GM21447 (cell line): ENCODE results near the gene ICAM1.
A peak's percentile ranks its signal among the peaks of the same experiment; 100 is the strongest.
"Not testable (repeated sequence)": the region's sequence is repeated elsewhere in the genome, so short reads cannot be mapped to it uniquely, and the experiment has no call there.

ENCODE experiments used
- ATAC-seq: cut with Tn5 transposase; IDR thresholded peaks from one replicate; pipeline ENCODE4 v1.9.1; 2021; ENCODE audit not compliant: unreplicated experiment

Gene ICAM1

GRCh38 chr19:10270616-10271394 is at the start of gene ICAM1:
Gene ICAM1 (plus strand): TSS chr19:10271120. CDS start chr19:10271160, 40 bp downstream.
- ATAC-seq, result peak; percentile 56

- ATAC-seq, result no peak
Measured at GRCh38 chr19:10222201-10222890, 48.6 kb upstream of the ICAM1 start.

- no peak for ATAC-seq
Measured at GRCh38 chr19:10223488-10224213, 47.3 kb upstream of the ICAM1 start.

GRCh38 chr19:10224337-10224736 is 46.6 kb upstream of the ICAM1 start:
- ATAC-seq, result no peak

- no peak for ATAC-seq
Measured at GRCh38 chr19:10226021-10226375, 44.9 kb upstream of the ICAM1 start.

GRCh38 chr19:10226376-10227025 is 44.4 kb upstream of the ICAM1 start:
- ATAC-seq, result no peak

- no peak for ATAC-seq
Measured at GRCh38 chr19:10227026-10227971, 43.6 kb upstream of the ICAM1 start.

GRCh38 chr19:10228393-10228792 is 42.5 kb upstream of the ICAM1 start:
- ATAC-seq, result no peak

GRCh38 chr19:10228920-10229319 is 42.0 kb upstream of the ICAM1 start:
- no peak for ATAC-seq

- no peak for ATAC-seq
Measured at GRCh38 chr19:10230173-10230860, 40.6 kb upstream of the ICAM1 start.

GRCh38 chr19:10230861-10231611 is 39.9 kb upstream of the ICAM1 start, which contains the start of gene S1PR2:
Gene S1PR2 (minus strand): TSS chr19:10231331. CDS start chr19:10224905, 6,426 bp downstream.
- peak; percentile 38 for ATAC-seq

GRCh38 chr19:10231612-10232228 is 39.2 kb upstream of the ICAM1 start:
- no peak for ATAC-seq

- no peak for ATAC-seq
Measured at GRCh38 chr19:10233946-10234345, 37.0 kb upstream of the ICAM1 start.

- no peak for ATAC-seq
Measured at GRCh38 chr19:10235003-10235402, 35.9 kb upstream of the ICAM1 start.

GRCh38 chr19:10235409-10235808 is 35.5 kb upstream of the ICAM1 start:
- not testable (repeated sequence) for ATAC-seq

- no peak for ATAC-seq
Measured at GRCh38 chr19:10237702-10238101, 33.2 kb upstream of the ICAM1 start.

GRCh38 chr19:10238172-10238783 is 32.6 kb upstream of the ICAM1 start:
- no peak for ATAC-seq
